Trophoblast cell (in vitro differentiated cells and primary cell): Measurements from ENCODE around the gene HAS3.
A peak's percentile ranks its signal among the peaks of the same experiment; 100 is the strongest.
"Not testable (repeated sequence)": the region's sequence is repeated elsewhere in the genome, so short reads cannot be mapped to it uniquely, and the experiment has no call there.

ENCODE experiments used
- DNase-seq, 2 donors: peaks; one replicate each; pipeline ENCODE4 v3.0.0-alpha.2; 2016
- H2AFZ ChIP-seq: 2 replicates; pipeline ENCODE4 v1.6.1; 2013; ENCODE audit warnings: low read length, moderate library complexity, mild to moderate bottlenecking; ENCODE audit not compliant: insufficient read depth, poor library complexity
- H2AK5ac ChIP-seq: 2 replicates; pipeline ENCODE4 v1.6.1; 2013; ENCODE audit warnings: mild to moderate bottlenecking, low read length
- H2BK120ac ChIP-seq: 2 replicates; pipeline ENCODE4 v1.6.1; 2013; ENCODE audit warnings: low read length, mild to moderate bottlenecking, moderate library complexity; ENCODE audit not compliant: insufficient read depth, poor library complexity
- H2BK12ac ChIP-seq: 2 replicates; pipeline ENCODE4 v1.6.1; 2013; ENCODE audit warnings: mild to moderate bottlenecking, low read length, moderate library complexity
- H2BK5ac ChIP-seq: 2 replicates; pipeline ENCODE4 v1.6.1; 2013; ENCODE audit warnings: low read length, low read depth, moderate library complexity, mild to moderate bottlenecking; ENCODE audit not compliant: poor library complexity
- H3K14ac ChIP-seq: 2 replicates; pipeline ENCODE4 v1.6.1; 2013; ENCODE audit warnings: mild to moderate bottlenecking, low read length
- H3K18ac ChIP-seq: 2 replicates; pipeline ENCODE4 v1.6.1; 2013; ENCODE audit warnings: mild to moderate bottlenecking, low read length
- H3K23ac ChIP-seq: 2 replicates; pipeline ENCODE4 v1.6.1; 2013; ENCODE audit warnings: low read length
- H3K27ac ChIP-seq: 2 replicates; pipeline ENCODE4 v1.5.1; 2013; ENCODE audit warnings: low read depth, mild to moderate bottlenecking, inconsistent platforms, low read length, moderate library complexity
- H3K27me3 ChIP-seq: 2 replicates; pipeline ENCODE4 v1.6.1; 2013; ENCODE audit warnings: inconsistent platforms, mild to moderate bottlenecking, low read length, moderate library complexity; ENCODE audit not compliant: insufficient read depth
- H3K36me3 ChIP-seq, 2 experiments: 1 replicate in 1 of 2; 2 replicates in 1 of 2; pipeline ENCODE4 v1.6.1; 2013; ENCODE audit warnings: low read length in 2 of 2, mild to moderate bottlenecking in 2 of 2, moderate library complexity in 1 of 2; ENCODE audit not compliant: insufficient read depth in 2 of 2, control insufficient read depth in 1 of 2
- H3K4ac ChIP-seq: 2 replicates; pipeline ENCODE4 v1.6.1; 2013; ENCODE audit warnings: low read depth, mild to moderate bottlenecking, low read length, moderate library complexity
- H3K4me1 ChIP-seq, 2 experiments: 1 replicate in 1 of 2; 2 replicates in 1 of 2; pipeline ENCODE4 v1.6.1; 2013; ENCODE audit warnings: low read length in 2 of 2, mild to moderate bottlenecking in 2 of 2, moderate library complexity in 1 of 2; ENCODE audit not compliant: insufficient read depth in 2 of 2, control insufficient read depth in 1 of 2
- H3K4me2 ChIP-seq: 2 replicates; pipeline ENCODE4 v1.6.1; 2013; ENCODE audit warnings: inconsistent platforms, mild to moderate bottlenecking, low read length, moderate library complexity
- H3K4me3 ChIP-seq: 2 replicates; pipeline ENCODE4 v1.5.1; 2013; ENCODE audit warnings: mild to moderate bottlenecking, low read depth, low read length, inconsistent platforms
- H3K79me1 ChIP-seq: one replicate; pipeline ENCODE4 v1.6.1; 2013; ENCODE audit warnings: low read length
- H3K79me2 ChIP-seq: 2 replicates; pipeline ENCODE4 v1.6.1; 2013; ENCODE audit warnings: low read length, mild to moderate bottlenecking; ENCODE audit not compliant: control insufficient read depth, insufficient read depth, poor library complexity
- H3K9ac ChIP-seq: 2 replicates; pipeline ENCODE4 v1.6.1; 2013; ENCODE audit warnings: mild to moderate bottlenecking, low read length
- H3K9me3 ChIP-seq: 2 replicates; pipeline ENCODE4 v1.6.1; 2013; ENCODE audit warnings: low read depth, mild to moderate bottlenecking, control low read depth, inconsistent platforms, low read length; ENCODE audit not compliant: insufficient read depth
- H4K12ac ChIP-seq: 2 replicates; pipeline ENCODE4 v1.6.1; 2013; ENCODE audit warnings: low read depth, mild to moderate bottlenecking, low read length, moderate library complexity
- H4K8ac ChIP-seq: 2 replicates; pipeline ENCODE4 v1.6.1; 2013; ENCODE audit warnings: low read depth, mild to moderate bottlenecking, low read length, moderate library complexity
- H4K91ac ChIP-seq: one replicate; pipeline ENCODE4 v1.6.1; 2013; ENCODE audit warnings: low read depth, mild to moderate bottlenecking, low read length, moderate library complexity
- WGBS: extraction: QIAGEN DNeasy Blood & Tissue Kit; methylation state at CpG from one replicate; pipeline ENCODE4 v1.1.7; 2013; ENCODE audit warnings: missing lambda C conversion rate; ENCODE audit not compliant: insufficient read length, insufficient coverage; ENCODE audit errors: extremely low coverage; 5-methylcytosine and 5-hydroxymethylcytosine counted together

Gene HAS3

DNA sequence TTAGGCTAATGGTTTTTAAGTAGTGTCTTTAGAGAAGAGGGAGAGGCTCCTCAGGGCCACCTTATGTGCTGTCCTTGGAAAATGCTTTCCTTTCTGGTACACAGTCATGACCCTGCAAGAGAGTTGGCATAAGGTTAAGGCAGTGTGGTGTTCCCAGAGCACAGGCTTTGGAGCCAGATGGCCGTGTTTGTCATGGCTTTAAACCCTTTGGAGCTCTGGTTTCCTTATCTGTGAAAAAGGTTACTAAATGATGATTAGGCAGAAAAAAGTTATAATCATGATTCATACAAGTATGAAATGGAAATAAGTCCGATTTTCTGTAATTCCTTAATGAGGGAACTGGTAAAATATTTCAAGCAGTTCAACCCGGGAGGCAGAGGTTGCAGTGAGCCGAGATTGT, 40.2 kb downstream of the HAS3 start:
- H2AK5ac ChIP-seq: no peak overlapping the region

DNA sequence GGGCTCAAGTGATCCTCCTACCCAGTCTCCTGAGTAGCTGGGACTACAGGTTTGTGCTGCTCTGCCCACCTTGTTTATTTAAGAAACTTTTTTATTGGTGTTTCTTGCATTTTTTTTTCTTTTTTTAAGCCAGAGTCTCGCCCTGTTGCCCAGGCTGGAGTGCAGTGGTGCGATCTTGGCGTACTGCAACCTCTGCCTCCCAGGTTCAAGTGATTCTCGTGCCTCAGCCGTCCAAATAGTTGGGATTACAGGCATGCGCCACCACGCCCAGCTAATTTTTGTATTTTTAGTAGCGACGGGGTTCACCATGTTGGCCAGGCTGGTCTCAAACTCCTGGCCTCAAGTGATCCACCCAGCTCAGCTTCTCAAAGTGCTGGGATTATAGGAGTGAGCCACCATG, 44.2 kb downstream of the HAS3 start:
- not testable (repeated sequence) for H3K18ac ChIP-seq, H3K14ac ChIP-seq, H3K79me2 ChIP-seq, H2AFZ ChIP-seq, H3K23ac ChIP-seq, H4K91ac ChIP-seq, H3K4me3 ChIP-seq, H3K4me1 ChIP-seq, H3K27me3 ChIP-seq, H3K27ac ChIP-seq, H2BK5ac ChIP-seq, H4K12ac ChIP-seq, DNase-seq, H3K79me1 ChIP-seq, H3K9me3 ChIP-seq, H3K4ac ChIP-seq, H3K9ac ChIP-seq, H2AK5ac ChIP-seq, H2BK120ac ChIP-seq, H4K8ac ChIP-seq, H3K4me2 ChIP-seq, H2BK12ac ChIP-seq
- peaks cover 32 to 39% of the 10 kb centered on the region in 2 experiments for H3K36me3 ChIP-seq
- no CpG with 5 or more reads among the region's 9 CpGs for WGBS

More for the DNA sequence above, 40.2 kb downstream of the HAS3 start:
- H3K27me3 ChIP-seq: no peaks in the 10 kb centered on the region
- H2AFZ ChIP-seq: no peak overlapping the region
- H4K12ac ChIP-seq: no peak overlapping the region
- DNase-seq: peak; percentile 48 to 74
- no peak overlapping the region for H3K23ac ChIP-seq
- H3K9ac ChIP-seq: no peak overlapping the region
- no peaks in the 10 kb centered on the region for H3K79me1 ChIP-seq
- no peak overlapping the region for H4K91ac ChIP-seq
- H3K9me3 ChIP-seq: no peaks in the 10 kb centered on the region
- no peak overlapping the region for H4K8ac ChIP-seq
- no peak overlapping the region for H2BK5ac ChIP-seq
- no peak overlapping the region for H3K18ac ChIP-seq
- H3K4me2 ChIP-seq: no peak overlapping the region
- no peak overlapping the region for H3K4ac ChIP-seq
- H3K79me2 ChIP-seq: no peaks in the 10 kb centered on the region
- no peak overlapping the region for H2BK120ac ChIP-seq
- WGBS: no CpG with 5 or more reads among the region's 4 CpGs
- no peak overlapping the region for H3K27ac ChIP-seq
- H2BK12ac ChIP-seq: no peak overlapping the region
- H3K4me3 ChIP-seq: no peak overlapping the region
- no peaks in the 10 kb centered on the region for H3K4me1 ChIP-seq
- H3K14ac ChIP-seq: no peak overlapping the region
- peaks cover 26 to 36% of the 10 kb centered on the region in 2 experiments for H3K36me3 ChIP-seq

DNA sequence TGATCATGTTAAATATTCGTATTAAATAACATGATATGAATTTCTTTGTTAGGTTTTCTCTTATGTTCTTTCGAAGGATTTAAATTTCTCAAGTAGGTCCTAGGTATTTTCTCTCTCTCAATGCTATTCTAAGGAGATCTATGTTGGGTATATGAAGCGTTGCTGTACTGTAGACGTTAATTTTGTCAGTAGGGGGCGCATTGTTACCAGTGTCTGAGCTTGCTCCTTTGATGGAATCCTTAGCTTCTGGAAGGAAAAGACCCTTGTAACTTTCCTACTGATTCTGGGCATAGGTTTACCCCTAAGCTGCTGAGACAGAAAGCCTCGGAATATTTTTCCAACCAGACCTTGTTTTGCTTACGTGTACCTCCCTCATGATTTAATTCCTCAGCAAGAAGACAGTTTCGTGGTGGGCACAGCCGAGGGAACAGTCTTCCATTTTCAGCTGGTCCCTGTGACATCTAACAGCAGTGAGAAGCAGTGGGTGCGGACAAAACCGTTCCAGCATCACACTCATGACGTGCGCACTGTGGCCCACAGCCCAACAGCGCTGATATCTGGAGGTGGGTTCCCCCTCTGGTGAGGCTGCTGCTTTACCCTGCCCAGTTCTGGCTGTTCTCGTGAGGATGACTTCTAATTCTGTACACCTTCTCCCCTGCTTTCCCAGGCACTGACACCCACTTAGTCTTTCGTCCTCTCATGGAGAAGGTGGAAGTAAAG, 44.9 kb downstream of the HAS3 start:
- peaks cover 37 to 41% of the 10 kb centered on the region in 2 experiments for H3K36me3 ChIP-seq
- no peaks in the 10 kb centered on the region for H3K27me3 ChIP-seq
- H2BK12ac ChIP-seq: no peak overlapping the region
- H3K9me3 ChIP-seq: no peaks in the 10 kb centered on the region
- no peaks in the 10 kb centered on the region for H3K4me1 ChIP-seq
- no peak overlapping the region for H4K8ac ChIP-seq
- H3K23ac ChIP-seq: no peak overlapping the region
- H2BK120ac ChIP-seq: no peak overlapping the region
- no peak overlapping the region for H3K18ac ChIP-seq
- H2AK5ac ChIP-seq: no peak overlapping the region
- no CpG with 5 or more reads among the region's 16 CpGs for WGBS
- peak; percentile 70 to 92 for DNase-seq
- no peak overlapping the region for H2AFZ ChIP-seq
- H3K4me3 ChIP-seq: no peak overlapping the region
- H3K27ac ChIP-seq: no peak overlapping the region
- H3K4me2 ChIP-seq: no peak overlapping the region
- H4K12ac ChIP-seq: no peak overlapping the region
- no peak overlapping the region for H3K9ac ChIP-seq
- H3K4ac ChIP-seq: no peak overlapping the region
- no peak overlapping the region for H2BK5ac ChIP-seq
- H3K79me2 ChIP-seq: no peaks in the 10 kb centered on the region
- no peak overlapping the region for H3K14ac ChIP-seq
- H3K79me1 ChIP-seq: no peaks in the 10 kb centered on the region
- no peak overlapping the region for H4K91ac ChIP-seq

DNA sequence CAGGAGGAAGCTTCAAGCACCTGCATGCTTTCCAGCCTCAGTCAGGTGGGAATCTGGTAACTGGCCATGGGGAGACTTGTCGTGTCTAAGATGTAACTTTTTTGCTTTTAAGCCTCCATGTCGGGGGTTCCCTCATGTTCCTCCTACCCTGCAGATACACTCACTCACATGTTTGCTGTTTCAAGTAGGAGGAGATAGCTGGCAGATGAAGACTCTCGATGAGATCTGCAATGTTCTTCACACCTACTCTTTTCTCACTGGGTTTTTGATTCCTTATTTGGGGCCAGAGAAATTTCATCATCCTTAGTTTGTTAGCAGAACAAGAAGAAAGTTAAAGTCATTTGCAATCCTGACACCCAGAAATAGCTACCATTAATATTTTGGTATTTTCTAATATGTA, 51.7 kb downstream of the HAS3 start:
- Histone ChIP-seq H2BK5ac (no peak overlapping the region), H3K79me1 (no peaks in the 10 kb centered on the region), H4K8ac (no peak overlapping the region), H4K91ac (no peak overlapping the region), H3K18ac (no peak overlapping the region), H3K27me3 (no peaks in the 10 kb centered on the region), H3K4me1 (no peaks in the 10 kb centered on the region), H3K4ac (no peak overlapping the region), H3K36me3 (peaks cover 39 to 60% of the 10 kb centered on the region in 2 experiments), H2BK120ac (no peak overlapping the region), H3K27ac (no peak overlapping the region), H4K12ac (no peak overlapping the region), H3K9me3 (no peaks in the 10 kb centered on the region), H3K79me2 (no peaks in the 10 kb centered on the region), H2AFZ (no peak overlapping the region), H2BK12ac (no peak overlapping the region), H3K14ac (no peak overlapping the region), H3K4me2 (no peak overlapping the region), H3K9ac (no peak overlapping the region), H3K23ac (no peak overlapping the region), H3K4me3 (no peak overlapping the region), H2AK5ac (no peak overlapping the region)
- no CpG with 5 or more reads among the region's 3 CpGs for WGBS
- DNase-seq: no peak
